ENCODE data around the gene ZMYND8.

GRCh38 chr20:47258745-47259695 lies 97.5 kb downstream of the ZMYND8 start:
- TF ChIP-seq CTCF (IDR thresholded peaks at IDR 0.05) (no peak), POLR2A (IDR thresholded peaks at IDR 0.05) (no peak)
